GM21619 (cell line): ENCODE measurements around the gene KIF2C.
"Not testable (repeated sequence)": the region's sequence is repeated elsewhere in the genome, so short reads cannot be mapped to it uniquely, and the experiment has no call there.

ENCODE experiments used
- ATAC-seq: cut with Tn5 transposase; IDR thresholded peaks from one replicate; pipeline ENCODE4 v1.9.1; 2021; ENCODE audit not compliant: unreplicated experiment

Gene KIF2C

DNA sequence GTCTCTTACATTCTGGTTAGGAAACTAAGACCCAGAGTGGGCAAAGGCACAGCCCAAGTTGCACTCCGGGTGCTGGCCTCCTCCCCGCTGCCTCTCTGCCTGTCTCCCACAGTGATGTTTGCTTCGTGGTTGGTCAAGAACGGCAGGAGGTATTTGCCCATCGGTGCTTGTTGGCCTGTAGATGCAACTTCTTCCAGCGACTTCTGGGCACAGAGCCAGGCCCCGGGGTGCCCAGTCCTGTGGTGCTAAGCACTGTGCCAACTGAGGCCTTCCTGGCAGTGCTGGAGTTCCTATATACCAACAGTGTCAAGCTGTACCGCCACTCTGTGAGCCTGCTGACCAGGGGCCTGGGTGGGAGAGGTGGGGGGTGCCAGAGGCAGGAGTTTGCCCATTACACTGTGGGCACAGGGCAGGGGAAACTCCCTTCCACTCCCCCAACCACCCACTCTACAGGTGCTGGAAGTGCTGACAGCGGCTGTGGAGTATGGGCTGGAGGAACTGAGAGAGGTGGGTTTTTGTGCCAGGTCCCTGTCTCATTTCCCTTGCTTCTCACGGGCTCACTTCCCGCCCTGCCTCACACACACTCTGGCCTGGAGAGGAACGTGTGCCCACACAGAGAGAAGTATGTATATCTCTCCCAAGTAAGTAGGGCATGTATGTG lies 70.6 kb downstream of the KIF2C start:
- no peak for ATAC-seq

- ATAC-seq: not testable (repeated sequence)
Measured at GRCh38 chr1:44810762-44811105, 71.1 kb downstream of the KIF2C start.

GRCh38 chr1:44811234-44811633 lies 71.6 kb downstream of the KIF2C start:
- no peak for ATAC-seq

GRCh38 chr1:44812822-44813543 lies 73.3 kb downstream of the KIF2C start:
- no peak for ATAC-seq

- ATAC-seq: not testable (repeated sequence)
Measured at GRCh38 chr1:44815926-44816325, 76.3 kb downstream of the KIF2C start.

DNA sequence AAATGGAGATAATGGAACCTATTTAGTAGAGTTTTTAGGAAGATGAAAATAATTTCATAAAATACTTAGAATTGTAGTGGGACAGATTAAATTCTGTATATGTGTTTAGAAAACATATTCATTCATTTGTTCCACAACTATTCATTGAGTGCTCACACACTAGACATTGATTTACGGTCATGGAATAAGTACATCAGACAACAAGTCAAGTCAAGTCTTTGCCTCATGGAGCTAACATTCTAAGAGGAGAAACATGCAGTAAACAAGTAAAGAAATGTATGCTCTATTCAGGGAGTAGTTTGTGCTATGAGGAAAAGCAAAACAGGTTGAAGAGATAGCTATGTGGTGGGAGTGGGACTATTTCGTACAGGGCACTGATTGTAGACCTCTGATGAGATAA lies 77.7 kb downstream of the KIF2C start:
- no peak for ATAC-seq
